ENCODE results near the gene PKD2L2. TPM values are rescaled to one million over a fixed set of nuclear protein-coding genes. Genes with fewer than 3 reads are reported as not detected.
A peak's percentile ranks its signal among the peaks of the same experiment; 100 is the strongest.

Gene PKD2L2
- total RNA-seq, 2 experiments from 2014 or later, result not detected

GRCh38 chr5:137888466-137888862, 793 bp upstream of the PKD2L2 start:
- Histone ChIP-seq H2AFZ (ENCODE audit: low read length) (peak overlapping the region; percentile 91), H3K4me1 (ENCODE audit: insufficient read depth, low read length, poor library complexity, severe bottlenecking) (peaks cover 6% of the 10 kb centered on the region), H3K9me3 (ENCODE audit: low read length) (no peaks in the 10 kb centered on the region), H3K79me2 (ENCODE audit: insufficient read depth, low read depth, low read length) (no peaks in the 10 kb centered on the region), H3K4me3 (ENCODE audit: low read depth, low read length, poor library complexity, severe bottlenecking) (peak overlapping the region; percentile 59), H3K9me2 (ENCODE audit: insufficient read depth, low read length) (no peaks in the 10 kb centered on the region), H4K20me1 (ENCODE audit: insufficient read depth, low read length) (no peaks in the 10 kb centered on the region), H3K4me2 (ENCODE audit: low read length) (peak overlapping the region; percentile 82), H3K36me3 (ENCODE audit: insufficient read depth, low read length) (no peaks in the 10 kb centered on the region), H3K27ac (ENCODE audit: low read depth, low read length, poor library complexity, severe bottlenecking) (no peak overlapping the region)
- POLR2A ChIA-PET, result interaction anchor here (0.7 to 2.4 kb wide), 8 partner anchors 9 to 141 kb away, joined by 3 to 8 read pairs (median 5); no protein-coding TSS in a partner anchor
- CTCF ChIA-PET (ENCODE audit: unreplicated experiment), result no interaction called here
- TF ChIP-seq CTCF (conservative IDR thresholded peaks at IDR 0.05; ENCODE audit: low read length), result no peak
- TF ChIP-seq EZH2phosphoT487 (IDR thresholded peaks at IDR 0.05; ENCODE audit: borderline replicate concordance, low read depth, low read length), result no peak
- intact Hi-C loops (cut with micrococcal nuclease; ENCODE audit: unreplicated experiment), result no loop called here
- BruUV-seq (replicated peaks), result no TSS peak
- DNase-seq (ENCODE audit: low spot score), result no peak

- Histone ChIP-seq H2AFZ (ENCODE audit: low read length) (no peak overlapping the region), H4K20me1 (ENCODE audit: insufficient read depth, low read length) (no peaks in the 10 kb centered on the region), H3K79me2 (ENCODE audit: insufficient read depth, low read depth, low read length) (no peaks in the 10 kb centered on the region), H3K36me3 (ENCODE audit: insufficient read depth, low read length) (no peaks in the 10 kb centered on the region), H3K4me1 (ENCODE audit: insufficient read depth, low read length, poor library complexity, severe bottlenecking) (peaks cover 6% of the 10 kb centered on the region), H3K4me2 (ENCODE audit: low read length) (no peak overlapping the region), H3K4me3 (ENCODE audit: low read depth, low read length, poor library complexity, severe bottlenecking) (no peak overlapping the region), H3K9me2 (ENCODE audit: insufficient read depth, low read length) (no peaks in the 10 kb centered on the region), H3K9me3 (ENCODE audit: low read length) (no peaks in the 10 kb centered on the region), H3K27ac (ENCODE audit: low read depth, low read length, poor library complexity, severe bottlenecking) (no peak overlapping the region)
- intact Hi-C loops (cut with micrococcal nuclease; ENCODE audit: unreplicated experiment), result no loop called here
- TF ChIP-seq CTCF (conservative IDR thresholded peaks at IDR 0.05; ENCODE audit: low read length), result no peak
- no peak for TF ChIP-seq EZH2phosphoT487 (IDR thresholded peaks at IDR 0.05; ENCODE audit: borderline replicate concordance, low read depth, low read length)
- ChIA-PET CTCF (ENCODE audit: unreplicated experiment) (no interaction called here), POLR2A (interaction anchor here (0.6 to 1.1 kb wide), 4 partner anchors 11 to 906 kb away, joined by 3 read pairs; no protein-coding TSS in a partner anchor)
- DNase-seq (ENCODE audit: low spot score), result no peak
- no TSS peak for BruUV-seq (replicated peaks)
Observed at GRCh38 chr5:137890845-137891244, 1.6 kb downstream of the PKD2L2 start.

GRCh38 chr5:137891849-137892248, 2.6 kb downstream of the PKD2L2 start:
- Histone ChIP-seq H2AFZ (ENCODE audit: low read length) (no peak overlapping the region), H4K20me1 (ENCODE audit: insufficient read depth, low read length) (no peaks in the 10 kb centered on the region), H3K4me3 (ENCODE audit: low read depth, low read length, poor library complexity, severe bottlenecking) (no peak overlapping the region), H3K4me1 (ENCODE audit: insufficient read depth, low read length, poor library complexity, severe bottlenecking) (peaks cover 6% of the 10 kb centered on the region), H3K9me2 (ENCODE audit: insufficient read depth, low read length) (no peaks in the 10 kb centered on the region), H3K27ac (ENCODE audit: low read depth, low read length, poor library complexity, severe bottlenecking) (no peak overlapping the region), H3K36me3 (ENCODE audit: insufficient read depth, low read length) (no peaks in the 10 kb centered on the region), H3K9me3 (ENCODE audit: low read length) (no peaks in the 10 kb centered on the region), H3K79me2 (ENCODE audit: insufficient read depth, low read depth, low read length) (no peaks in the 10 kb centered on the region), H3K4me2 (ENCODE audit: low read length) (no peak overlapping the region)
- no peak for DNase-seq (ENCODE audit: low spot score)
- CTCF ChIA-PET (ENCODE audit: unreplicated experiment), result no interaction called here
- no TSS peak for BruUV-seq (replicated peaks)
- intact Hi-C loops (cut with micrococcal nuclease; ENCODE audit: unreplicated experiment), result no loop called here
- TF ChIP-seq CTCF (conservative IDR thresholded peaks at IDR 0.05; ENCODE audit: low read length) (peak; percentile 48), EZH2phosphoT487 (IDR thresholded peaks at IDR 0.05; ENCODE audit: borderline replicate concordance, low read depth, low read length) (no peak)
- POLR2A ChIA-PET, result interaction anchor here (0.6 to 0.7 kb wide), 2 partner anchors 15 to 171 kb away, joined by 3 read pairs; no protein-coding TSS in a partner anchor

Measured in OCI-LY7 (cell line).